ENCODE results near the gene ZNF668.
A peak's percentile ranks its signal among the peaks of the same experiment; 100 is the strongest.

ZNF668 gene

GRCh38 chr16:31113121-31114120 is 39.4 kb upstream of the ZNF668 start:
- H3K4me3 ChIP-seq (ENCODE audit: low read depth, low read length), result no peak overlapping the region
- no peak for DNase-seq (ENCODE audit: low read depth)
- TF ChIP-seq CTCF (IDR thresholded peaks at IDR 0.05; ENCODE audit: low read depth, low read length, missing control alignments), result no peak

- no peak for TF ChIP-seq CTCF (IDR thresholded peaks at IDR 0.05; ENCODE audit: low read depth, low read length, missing control alignments)
- no peak overlapping the region for H3K4me3 ChIP-seq (ENCODE audit: low read depth, low read length)
- no peak for DNase-seq (ENCODE audit: low read depth)
These were observed 38.7 kb upstream of the ZNF668 start for GRCh38 chr16:31112711-31113110.

- H3K4me3 ChIP-seq (ENCODE audit: low read depth, low read length), result no peak overlapping the region
- no peak for DNase-seq (ENCODE audit: low read depth)
- TF ChIP-seq CTCF (IDR thresholded peaks at IDR 0.05; ENCODE audit: low read depth, low read length, missing control alignments), result no peak
These were observed 37.9 kb upstream of the ZNF668 start for GRCh38 chr16:31111881-31112466.

- TF ChIP-seq CTCF (IDR thresholded peaks at IDR 0.05; ENCODE audit: low read depth, low read length, missing control alignments), result no peak
- H3K4me3 ChIP-seq (ENCODE audit: low read depth, low read length), result no peak overlapping the region
- no peak for DNase-seq (ENCODE audit: low read depth)
These were observed 36.3 kb upstream of the ZNF668 start for GRCh38 chr16:31110106-31111034.

GRCh38 chr16:31109622-31110021 is 35.6 kb upstream of the ZNF668 start:
- DNase-seq (ENCODE audit: low read depth), result no peak
- H3K4me3 ChIP-seq (ENCODE audit: low read depth, low read length), result no peak overlapping the region
- TF ChIP-seq CTCF (IDR thresholded peaks at IDR 0.05; ENCODE audit: low read depth, low read length, missing control alignments), result no peak

GRCh38 chr16:31108794-31109558 is 34.9 kb upstream of the ZNF668 start:
- DNase-seq (ENCODE audit: low read depth), result no peak
- no peak for TF ChIP-seq CTCF (IDR thresholded peaks at IDR 0.05; ENCODE audit: low read depth, low read length, missing control alignments)
- H3K4me3 ChIP-seq (ENCODE audit: low read depth, low read length), result peak overlapping the region; percentile 90
